GM11168 (cell line): ENCODE data around the gene IDE.
"Not testable (repeated sequence)": the region's sequence is repeated elsewhere in the genome, so short reads cannot be mapped to it uniquely, and the experiment has no call there.

ENCODE experiments used
- in situ Hi-C: fragments of 300-500 bp; cut with MboI; formaldehyde crosslinking; loops from one replicate; pipeline ENCODE4 v1.12.0; 2022; ENCODE audit warnings: low sequenced_read_pairs; ENCODE audit not compliant: unreplicated experiment

IDE gene

DNA sequence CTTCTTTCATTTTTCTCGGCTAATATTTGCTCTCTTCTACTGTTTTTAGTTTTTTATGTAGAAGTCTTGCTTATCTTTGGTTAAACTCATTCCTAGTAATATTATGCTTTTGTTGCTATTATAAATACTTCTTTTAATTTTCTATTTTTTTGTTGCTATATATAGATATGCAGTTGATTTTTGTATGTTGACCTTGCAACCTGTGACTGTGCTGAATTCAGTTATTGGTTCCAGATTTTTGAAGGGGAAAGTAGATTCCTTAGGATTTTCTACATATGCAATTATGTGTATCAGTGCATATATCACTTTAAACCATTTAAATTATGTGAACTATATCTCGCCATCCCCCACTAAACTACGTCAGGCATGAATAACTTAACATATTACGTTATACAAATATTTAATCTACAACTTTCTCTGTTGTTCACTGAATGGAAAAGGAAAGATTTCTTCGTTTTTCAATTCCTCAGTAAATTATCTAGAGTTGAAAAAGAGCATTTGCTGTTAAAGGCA is 71.5 kb downstream of the IDE start:
- in situ Hi-C loops, result no loop called here

GRCh38 chr10:92493362-92493761 is 80.5 kb downstream of the IDE start:
- in situ Hi-C loops, result no loop called here

DNA sequence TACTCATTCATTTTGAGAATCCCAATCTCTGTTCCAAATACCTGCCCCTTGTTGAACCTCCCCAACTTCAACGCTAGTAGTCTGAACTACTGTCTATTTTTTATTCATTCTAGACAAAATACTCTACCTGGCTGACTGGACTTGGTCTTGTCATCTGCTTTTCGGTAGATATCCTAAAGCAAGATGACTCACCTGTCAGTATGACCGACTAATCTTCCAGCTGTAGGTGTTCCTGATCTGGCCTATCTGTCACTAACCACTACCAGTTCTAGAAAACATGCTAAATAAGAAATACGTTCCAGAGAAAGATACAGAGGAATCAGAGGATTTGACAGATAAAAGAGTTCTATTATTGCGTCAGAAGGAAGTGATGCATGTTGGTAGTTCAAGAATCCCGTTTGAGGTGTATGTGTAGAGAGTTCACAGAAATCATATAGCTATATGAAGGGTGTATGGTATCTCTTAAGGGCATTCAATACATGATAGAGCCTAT is 81.1 kb downstream of the IDE start:
- in situ Hi-C loops, result no loop called here

GRCh38 chr10:92490387-92490786 is 83.5 kb downstream of the IDE start:
- in situ Hi-C loops, result no loop called here

GRCh38 chr10:92486637-92487036 is 87.3 kb downstream of the IDE start:
- in situ Hi-C loops, result no loop called here

- in situ Hi-C loops, result no loop called here
Observed at GRCh38 chr10:92483539-92483938, 90.4 kb downstream of the IDE start.

- in situ Hi-C loops, result no loop called here
Observed at GRCh38 chr10:92480413-92480812, 93.5 kb downstream of the IDE start.

GRCh38 chr10:92479547-92479946 is 94.3 kb downstream of the IDE start:
- in situ Hi-C loops, result no loop called here

GRCh38 chr10:92478536-92478935 is 95.4 kb downstream of the IDE start:
- in situ Hi-C loops, result no loop called here

GRCh38 chr10:92475357-92475868 is 98.5 kb downstream of the IDE start:
- in situ Hi-C loops, result no loop called here

DNA sequence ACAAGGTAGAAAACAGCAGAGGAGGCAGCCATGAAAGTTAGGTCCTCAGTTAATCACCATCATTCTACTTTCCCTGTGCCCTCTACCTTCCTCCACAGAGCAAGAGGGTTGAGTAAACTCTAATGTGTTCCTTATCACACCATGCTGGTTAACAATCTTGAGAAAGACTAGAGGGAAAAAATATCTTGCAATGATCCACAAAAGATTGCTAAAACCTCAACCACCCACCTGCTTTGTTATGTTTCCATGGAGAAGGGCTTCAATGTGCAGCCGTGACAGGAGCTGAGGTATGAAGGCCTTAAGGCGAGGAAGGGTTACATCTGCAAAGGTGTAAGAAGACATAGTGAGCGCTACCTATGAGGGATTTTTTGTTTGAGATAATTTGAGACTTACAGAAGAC is 103.9 kb downstream of the IDE start:
- in situ Hi-C loops, result no loop called here

DNA sequence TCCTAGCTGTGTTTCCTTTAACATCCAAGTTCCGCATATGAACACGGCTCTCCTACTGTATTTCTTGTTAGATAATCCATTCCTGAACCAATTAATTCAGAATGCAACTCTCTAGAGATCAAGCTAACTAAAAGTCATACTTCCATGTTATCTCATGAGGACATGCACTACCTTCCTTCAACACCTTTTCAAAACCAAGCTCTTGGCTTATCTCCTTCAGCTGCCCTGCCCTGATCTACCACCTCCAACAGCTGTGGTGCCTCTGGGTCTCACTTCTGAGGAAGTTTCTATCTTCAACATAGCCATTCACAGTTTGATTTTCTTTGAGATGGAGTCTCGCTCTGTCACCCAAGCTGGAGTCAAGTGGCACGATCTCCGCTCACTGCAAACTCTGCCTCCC is 109.5 kb downstream of the IDE start:
- in situ Hi-C loops, result no loop called here

- in situ Hi-C loops, result no loop called here
Observed at GRCh38 chr10:92463582-92463981, 110.3 kb downstream of the IDE start.

DNA sequence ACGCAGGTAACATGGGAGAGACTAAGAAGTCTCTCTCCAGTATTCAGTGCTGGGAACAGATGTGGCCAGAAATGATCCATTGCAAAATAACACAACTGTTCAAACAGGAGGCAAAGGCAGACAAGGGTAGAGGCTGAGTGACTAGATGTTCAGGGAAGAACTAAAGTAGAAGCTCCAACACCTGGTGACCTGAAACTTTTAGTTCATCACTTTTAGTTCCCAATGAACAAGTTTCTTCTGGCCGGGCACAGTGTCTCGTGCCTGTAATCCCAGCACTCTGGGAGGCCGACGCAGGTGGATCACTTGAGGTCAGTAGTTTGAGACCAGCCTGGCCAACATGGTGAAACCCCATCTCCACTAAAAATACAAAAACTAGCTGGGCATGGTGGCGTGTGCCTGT is 118.9 kb downstream of the IDE start:
- in situ Hi-C loops, result not testable (repeated sequence)

- in situ Hi-C loops, result no loop called here
Observed at GRCh38 chr10:92452313-92452712, 121.6 kb downstream of the IDE start.

DNA sequence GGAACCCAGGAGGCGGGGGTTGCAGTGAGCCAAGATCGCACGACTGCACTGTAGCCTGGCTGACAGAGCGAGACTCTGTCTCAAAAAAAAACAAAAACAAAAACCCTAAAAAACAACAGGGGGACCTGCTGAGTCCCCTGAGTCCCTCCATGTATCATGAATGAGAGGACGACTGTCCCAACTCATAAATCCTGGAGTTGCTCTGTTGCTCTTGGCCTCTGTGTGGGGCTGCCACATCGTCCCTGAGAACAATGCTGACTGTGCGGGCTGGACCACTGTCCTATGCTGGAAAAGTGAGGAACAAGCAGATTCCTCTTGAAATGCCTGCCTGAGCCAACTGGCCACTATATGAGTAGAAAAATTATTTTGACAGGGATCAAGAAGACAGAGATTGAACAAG is 122.5 kb downstream of the IDE start:
- in situ Hi-C loops, result no loop called here

- in situ Hi-C loops, result no loop called here
Observed at GRCh38 chr10:92450896-92451295, 123.0 kb downstream of the IDE start.

GRCh38 chr10:92440578-92440977 is 133.3 kb downstream of the IDE start:
- in situ Hi-C loops, result no loop called here

DNA sequence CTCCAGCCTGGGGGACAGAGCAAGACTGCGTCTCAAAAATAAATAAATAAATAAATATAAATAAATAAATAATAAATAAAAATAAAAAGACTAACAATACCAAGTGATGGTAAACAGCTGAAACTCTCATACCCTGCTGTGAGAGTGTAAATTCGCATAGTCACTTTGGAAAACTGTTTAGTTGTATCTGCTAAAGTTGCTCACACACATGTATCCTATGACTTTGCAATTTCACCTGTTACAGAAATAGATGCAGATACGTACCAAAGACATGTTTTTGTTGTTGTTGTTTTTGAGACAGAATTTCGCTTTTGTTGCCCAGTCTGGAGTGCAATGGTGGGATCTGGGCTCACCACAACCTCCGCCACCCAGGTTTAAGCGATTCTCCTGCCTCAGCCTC is 135.7 kb downstream of the IDE start:
- in situ Hi-C loops, result no loop called here

GRCh38 chr10:92436611-92437010 is 137.3 kb downstream of the IDE start:
- in situ Hi-C loops, result no loop called here

- in situ Hi-C loops, result not testable (repeated sequence)
Observed at GRCh38 chr10:92436065-92436464, 137.8 kb downstream of the IDE start.

GRCh38 chr10:92434385-92434784 is 139.5 kb downstream of the IDE start:
- in situ Hi-C loops, result loop anchor here (5.0 kb wide), 1 partner anchor 352 kb away; no protein-coding TSS in a partner anchor
